GM10248 (cell line): ENCODE data around the gene AUTS2.

Experiments used
- CTCF ChIA-PET: fragments of 300-600 bp; sonication (Branson Sonifier 250); formaldehyde crosslinking; extraction: SDS; loops from one replicate; lab custom pipeline; 2021; ENCODE audit warnings: antibody characterized with exemption; lab: Yijun Ruan, JAX
- POLR2A ChIA-PET: fragments of 350-650 bp; sonication (Branson Sonifier 250); formaldehyde crosslinking; extraction: SDS; loops from one replicate; lab custom pipeline; 2020; ENCODE audit warnings: antibody characterized with exemption; lab: Yijun Ruan, JAX
- DNase-seq: peaks from one replicate; pipeline ENCODE4 v3.0.0; 2012; ENCODE audit errors: extremely low spot score
- TF ChIP-seq, protein P1 (sequence below): IDR thresholded peaks from 2 replicates; pipeline ENCODE4 v1.5.1; 2012; ENCODE audit warnings: mild to moderate bottlenecking, low read depth; ENCODE audit errors: extremely low read depth, missing control alignments, control extremely low read depth

AUTS2 gene

DNA sequence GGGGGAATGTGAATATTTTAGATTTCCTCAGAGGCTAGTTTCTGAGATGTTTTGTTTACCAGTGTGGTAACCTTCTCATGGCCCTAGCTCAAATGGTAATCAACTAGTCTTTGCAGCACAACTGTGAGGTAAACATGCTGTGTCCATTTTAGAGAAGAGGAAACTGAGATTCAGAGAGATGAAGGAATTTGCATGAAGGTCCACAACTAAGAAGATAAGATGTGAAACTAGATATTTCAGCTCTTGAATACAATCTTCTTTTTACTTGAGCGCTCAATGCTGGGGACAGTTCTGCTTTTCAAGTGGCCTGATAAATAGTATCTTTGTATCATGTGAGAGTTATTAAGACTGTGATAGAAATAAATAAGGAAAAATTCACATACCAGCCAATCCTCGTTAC, 245.4 kb downstream of the AUTS2 start:
- POLR2A ChIA-PET: no interaction called here
- TF ChIP-seq, protein P1, sequence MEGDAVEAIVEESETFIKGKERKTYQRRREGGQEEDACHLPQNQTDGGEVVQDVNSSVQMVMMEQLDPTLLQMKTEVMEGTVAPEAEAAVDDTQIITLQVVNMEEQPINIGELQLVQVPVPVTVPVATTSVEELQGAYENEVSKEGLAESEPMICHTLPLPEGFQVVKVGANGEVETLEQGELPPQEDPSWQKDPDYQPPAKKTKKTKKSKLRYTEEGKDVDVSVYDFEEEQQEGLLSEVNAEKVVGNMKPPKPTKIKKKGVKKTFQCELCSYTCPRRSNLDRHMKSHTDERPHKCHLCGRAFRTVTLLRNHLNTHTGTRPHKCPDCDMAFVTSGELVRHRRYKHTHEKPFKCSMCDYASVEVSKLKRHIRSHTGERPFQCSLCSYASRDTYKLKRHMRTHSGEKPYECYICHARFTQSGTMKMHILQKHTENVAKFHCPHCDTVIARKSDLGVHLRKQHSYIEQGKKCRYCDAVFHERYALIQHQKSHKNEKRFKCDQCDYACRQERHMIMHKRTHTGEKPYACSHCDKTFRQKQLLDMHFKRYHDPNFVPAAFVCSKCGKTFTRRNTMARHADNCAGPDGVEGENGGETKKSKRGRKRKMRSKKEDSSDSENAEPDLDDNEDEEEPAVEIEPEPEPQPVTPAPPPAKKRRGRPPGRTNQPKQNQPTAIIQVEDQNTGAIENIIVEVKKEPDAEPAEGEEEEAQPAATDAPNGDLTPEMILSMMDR: no peak
- CTCF ChIA-PET: interaction anchor here (1.6 kb wide), 1 partner anchor 17 kb away, joined by 4 read pairs; no protein-coding TSS in a partner anchor
- no peak for DNase-seq

GRCh38 chr7:69844264-69844868, 246.1 kb downstream of the AUTS2 start:
- no peak for DNase-seq
- ChIA-PET CTCF (interaction anchor here (1.6 kb wide), 1 partner anchor 17 kb away, joined by 4 read pairs; no protein-coding TSS in a partner anchor), POLR2A (no interaction called here)
- TF ChIP-seq, protein P1: no peak

GRCh38 chr7:69845721-69846495, 247.6 kb downstream of the AUTS2 start:
- no peak for DNase-seq
- POLR2A ChIA-PET: no interaction called here
- TF ChIP-seq, protein P1: no peak
- CTCF ChIA-PET: interaction anchor here (1.3 to 3.9 kb wide), 2 partner anchors 13 to 27 kb away, joined by 3 to 17 read pairs; no protein-coding TSS in a partner anchor

GRCh38 chr7:69847921-69848612, 249.8 kb downstream of the AUTS2 start:
- CTCF ChIA-PET: interaction anchor here (1.3 to 3.9 kb wide), 2 partner anchors 9 to 11 kb away, joined by 8 to 17 read pairs; no protein-coding TSS in a partner anchor
- TF ChIP-seq, protein P1: no peak
- POLR2A ChIA-PET: no interaction called here
- DNase-seq: no peak

- ChIA-PET POLR2A (no interaction called here), CTCF (interaction anchor here (0.8 to 3.9 kb wide), 3 partner anchors 10 to 19 kb away, joined by 3 to 17 read pairs (median 4); no protein-coding TSS in a partner anchor)
- TF ChIP-seq, protein P1: no peak
- DNase-seq: no peak
These were observed 251.0 kb downstream of the AUTS2 start for GRCh38 chr7:69849268-69849667.

- TF ChIP-seq, protein P1: no peak
- POLR2A ChIA-PET: no interaction called here
- DNase-seq: no peak
- CTCF ChIA-PET: interaction anchor here (1.1 kb wide), 1 partner anchor 17 kb away, joined by 3 read pairs; no protein-coding TSS in a partner anchor
These were observed 258.7 kb downstream of the AUTS2 start for GRCh38 chr7:69857014-69857413.
